Activated gamma-delta T cell (primary cell): ENCODE results near the gene CC2D2B.
"Not testable (repeated sequence)": the region's sequence is repeated elsewhere in the genome, so short reads cannot be mapped to it uniquely, and the experiment has no call there.

Experiments used
- DNase-seq: peaks from one replicate; lab custom pipeline; 2025; lab: John Stamatoyannopoulos, UW
- total RNA-seq, 2 donors: gene quantifications; one replicate each; lab custom pipeline; 2026; lab: John Stamatoyannopoulos, UW

CC2D2B gene
- 0.31 to 0.70 reads per million in 2 donors for total RNA-seq

DNA sequence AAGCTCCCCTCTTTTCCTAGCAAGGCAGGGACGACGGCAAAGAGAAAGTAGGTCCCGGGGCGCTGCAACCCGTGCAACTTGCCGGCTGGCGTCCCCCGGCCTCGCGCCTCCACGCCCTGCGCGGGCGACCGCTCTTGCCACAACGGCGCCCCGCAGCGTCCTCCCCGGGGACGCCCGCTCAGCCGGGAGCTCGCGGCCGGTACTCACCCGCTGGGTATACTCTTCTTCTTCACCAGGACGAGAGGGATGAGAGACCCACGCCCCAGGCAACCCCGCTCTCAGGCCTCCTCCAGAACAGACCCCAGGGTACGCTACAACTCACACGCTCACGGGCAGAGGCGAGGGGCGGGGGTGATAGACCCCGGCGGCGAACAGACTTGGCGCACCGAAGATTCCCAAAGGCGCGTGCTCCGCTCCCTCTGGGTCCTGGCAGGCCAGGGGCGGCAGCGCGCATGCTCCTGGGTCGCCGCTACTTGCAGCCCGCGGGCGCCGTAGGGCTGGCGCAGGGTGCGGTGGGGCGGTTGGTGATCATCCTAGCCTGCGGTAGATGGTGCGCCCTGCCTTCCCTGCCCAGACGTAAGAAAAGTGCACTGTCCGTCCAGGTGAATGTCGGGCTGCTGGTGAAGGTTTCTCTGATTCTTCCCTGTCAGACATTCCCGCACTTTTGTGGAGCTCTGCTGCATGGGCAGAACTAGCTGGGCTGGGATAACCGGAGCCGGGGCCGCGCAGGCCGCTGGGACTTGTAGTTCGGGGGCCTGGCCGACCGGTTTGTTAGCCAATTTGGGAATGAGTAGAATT is at the start of gene CC2D2B:
Gene CC2D2B, plus strand, starts transcription at position 520 of the 798 bp plus-strand sequence. CDS start 3,349 bp downstream, outside the sequence.
- DNase-seq = peak; percentile 25

- no peak for DNase-seq
These were observed 47.4 kb upstream of the CC2D2B start for GRCh38 chr10:95860166-95860940.

GRCh38 chr10:95861386-95861785 is 46.4 kb upstream of the CC2D2B start:
- DNase-seq = no peak

GRCh38 chr10:95864906-95865813 is 42.6 kb upstream of the CC2D2B start:
- DNase-seq = no peak

DNA sequence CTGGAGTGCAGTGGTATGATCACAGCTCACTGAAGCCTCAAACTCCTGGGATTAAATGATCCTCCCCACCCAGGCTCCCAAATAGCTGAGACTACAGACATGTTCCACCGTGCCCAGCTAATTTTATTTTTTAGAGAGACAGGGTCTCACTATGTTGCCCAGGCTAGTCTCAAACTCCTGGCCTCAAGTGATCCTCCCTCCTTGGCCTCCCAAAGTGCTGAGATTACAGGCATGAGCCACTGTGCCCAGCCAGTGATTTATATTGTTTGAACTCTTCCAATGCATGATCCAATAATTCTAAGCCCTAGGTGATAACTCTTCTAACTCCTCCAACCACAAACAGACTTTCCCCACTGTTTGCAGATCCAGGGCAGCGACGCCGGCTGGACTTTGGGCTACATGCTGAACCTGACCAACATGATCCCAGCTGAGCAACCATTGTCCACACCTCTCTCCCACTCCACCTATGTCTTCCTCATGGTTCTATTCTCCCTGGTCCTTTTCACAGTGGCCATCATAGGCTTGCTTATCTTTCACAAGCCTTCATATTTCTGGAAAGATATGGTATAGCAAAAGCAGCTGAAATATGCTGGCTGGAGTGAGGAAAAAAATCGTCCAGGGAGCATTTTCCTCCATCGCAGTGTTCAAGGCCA is 41.8 kb upstream of the CC2D2B start:
- no peak for DNase-seq

- no peak for DNase-seq
These were observed 41.3 kb upstream of the CC2D2B start for GRCh38 chr10:95866467-95866842.

GRCh38 chr10:95867866-95868265 is 39.9 kb upstream of the CC2D2B start:
- DNase-seq = no peak

- no peak for DNase-seq
These were observed 35.5 kb upstream of the CC2D2B start for GRCh38 chr10:95872158-95872711.

GRCh38 chr10:95873139-95873538 is 34.6 kb upstream of the CC2D2B start:
- no peak for DNase-seq

DNA sequence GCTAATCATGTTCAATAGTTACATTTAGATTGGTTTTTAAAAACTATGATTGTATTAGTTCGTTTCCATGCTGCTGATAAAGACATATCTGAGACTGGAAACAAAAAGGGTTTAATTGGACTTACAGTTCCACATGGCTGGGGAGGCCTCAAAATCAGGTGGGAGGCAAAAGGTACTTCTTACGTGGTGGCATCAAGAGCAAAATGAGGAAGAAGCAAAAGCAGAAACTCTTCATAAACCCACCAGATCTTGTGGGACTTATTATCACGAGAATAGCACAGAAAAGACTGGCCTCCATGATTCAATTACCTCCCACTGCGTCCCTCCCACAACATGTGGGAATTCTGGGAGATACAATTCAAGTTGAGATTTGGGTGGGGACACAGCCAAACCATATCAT is 34.1 kb upstream of the CC2D2B start:
- DNase-seq = no peak

DNA sequence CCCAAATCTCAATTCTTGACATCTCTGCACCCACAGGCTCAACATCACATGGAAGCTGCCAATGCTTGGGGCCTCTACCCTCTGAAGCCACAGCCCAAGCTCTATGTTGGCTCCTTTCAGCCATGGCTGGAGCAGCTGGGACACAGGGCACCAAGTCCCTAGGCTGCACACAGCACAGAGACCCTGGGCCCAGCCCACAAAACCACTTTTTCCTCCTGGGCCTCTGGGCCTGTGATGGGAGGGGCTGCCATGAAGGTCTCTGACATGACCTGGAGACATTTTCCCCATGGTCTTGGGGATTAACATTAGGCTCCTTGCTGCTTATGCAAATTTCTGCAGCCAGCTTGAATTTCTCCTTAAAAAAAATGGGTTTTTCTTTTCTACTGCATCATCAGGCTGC is 33.0 kb upstream of the CC2D2B start:
- DNase-seq = not testable (repeated sequence)

DNA sequence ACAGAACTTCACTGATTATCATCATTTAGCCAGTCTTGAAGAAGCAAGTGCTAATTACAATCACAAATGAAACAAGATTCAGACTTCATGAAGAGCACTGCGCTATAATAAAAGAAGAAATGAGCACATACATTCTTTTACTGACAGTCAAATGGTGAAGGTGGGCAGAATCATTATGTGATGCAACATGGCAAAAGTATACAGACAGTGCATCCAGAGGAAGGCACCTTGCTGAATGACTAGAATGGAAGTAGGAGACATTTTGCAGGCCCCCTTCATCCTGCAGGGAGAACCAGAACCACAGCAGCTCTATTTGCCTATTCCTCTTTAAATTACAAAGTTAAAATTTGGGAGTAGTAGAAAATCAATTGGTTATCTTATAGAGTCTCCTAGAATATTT is 31.0 kb upstream of the CC2D2B start:
- no peak for DNase-seq

- no peak for DNase-seq
These were observed 29.9 kb upstream of the CC2D2B start for GRCh38 chr10:95877881-95878280.

GRCh38 chr10:95880704-95881103 is 27.1 kb upstream of the CC2D2B start:
- no peak for DNase-seq

DNA sequence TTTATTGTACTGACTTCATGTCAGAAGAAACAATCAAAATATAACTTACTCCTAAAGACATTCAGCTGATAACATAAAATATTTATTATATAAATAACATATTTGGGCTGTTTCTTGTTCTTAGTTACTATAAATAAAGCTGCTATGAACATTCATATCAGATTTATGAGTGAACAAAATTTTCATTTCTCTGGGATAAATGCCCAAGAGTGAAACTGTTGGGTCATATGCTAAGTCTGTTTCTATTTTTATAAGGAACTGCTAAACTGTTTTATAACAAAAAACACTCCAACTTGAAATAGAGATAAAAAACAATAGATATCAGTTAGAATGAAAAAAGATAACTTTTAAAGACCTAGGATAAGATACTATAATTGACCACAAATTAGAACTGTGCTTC is 26.5 kb upstream of the CC2D2B start:
- DNase-seq = no peak

DNA sequence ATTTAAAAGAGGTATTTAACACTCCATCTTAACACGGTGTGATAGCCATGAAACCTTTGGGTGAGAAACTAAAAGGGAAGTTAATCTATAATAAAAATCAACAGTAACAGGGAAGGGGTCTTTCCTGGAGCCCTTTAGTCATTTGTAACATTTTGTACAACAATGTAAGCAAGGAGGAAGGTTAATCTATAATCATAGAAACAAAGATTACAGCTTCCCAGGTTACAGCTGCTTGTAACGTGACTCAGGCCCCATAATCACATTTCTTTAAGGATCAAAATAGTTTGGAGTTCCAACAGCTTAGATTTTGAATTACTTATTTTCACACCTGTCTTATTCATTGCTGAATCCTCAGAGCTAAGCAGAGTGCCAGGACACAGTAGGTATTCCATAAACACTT is 17.9 kb upstream of the CC2D2B start:
- DNase-seq = no peak

- DNase-seq = no peak
These were observed 11.5 kb upstream of the CC2D2B start for GRCh38 chr10:95896071-95896850.

DNA sequence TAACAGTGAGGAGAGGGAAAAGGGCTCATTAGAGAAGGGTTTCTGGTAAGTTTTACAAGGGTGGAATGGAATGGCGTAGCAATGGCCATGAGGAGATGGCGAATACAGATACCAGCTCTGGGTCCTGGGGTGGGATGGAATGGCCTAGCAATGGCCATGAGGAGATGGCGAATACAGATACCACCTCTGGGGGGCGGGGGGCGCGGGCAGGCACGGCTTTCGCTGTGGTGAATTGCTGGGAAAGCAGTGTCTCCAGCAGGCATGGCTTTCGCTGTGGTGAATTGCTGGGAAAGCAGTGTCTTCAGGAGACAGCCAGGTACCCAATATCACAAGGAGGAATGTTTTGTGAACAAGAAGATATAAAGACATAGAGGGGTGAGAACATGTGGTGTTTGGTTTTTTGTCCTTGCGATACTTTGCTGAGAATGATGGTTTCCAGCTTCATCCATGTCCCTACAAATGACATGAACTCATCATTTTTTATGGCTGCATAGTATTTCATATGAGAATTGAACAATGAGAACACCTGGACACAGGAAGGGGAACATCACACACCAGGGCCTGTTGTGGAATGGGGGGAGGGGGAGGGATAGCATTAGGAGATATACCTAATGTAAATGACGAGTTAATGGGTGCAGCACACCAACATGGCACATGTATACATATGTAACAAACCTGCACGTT is 1.7 kb upstream of the CC2D2B start:
- not testable (repeated sequence) for DNase-seq

DNA sequence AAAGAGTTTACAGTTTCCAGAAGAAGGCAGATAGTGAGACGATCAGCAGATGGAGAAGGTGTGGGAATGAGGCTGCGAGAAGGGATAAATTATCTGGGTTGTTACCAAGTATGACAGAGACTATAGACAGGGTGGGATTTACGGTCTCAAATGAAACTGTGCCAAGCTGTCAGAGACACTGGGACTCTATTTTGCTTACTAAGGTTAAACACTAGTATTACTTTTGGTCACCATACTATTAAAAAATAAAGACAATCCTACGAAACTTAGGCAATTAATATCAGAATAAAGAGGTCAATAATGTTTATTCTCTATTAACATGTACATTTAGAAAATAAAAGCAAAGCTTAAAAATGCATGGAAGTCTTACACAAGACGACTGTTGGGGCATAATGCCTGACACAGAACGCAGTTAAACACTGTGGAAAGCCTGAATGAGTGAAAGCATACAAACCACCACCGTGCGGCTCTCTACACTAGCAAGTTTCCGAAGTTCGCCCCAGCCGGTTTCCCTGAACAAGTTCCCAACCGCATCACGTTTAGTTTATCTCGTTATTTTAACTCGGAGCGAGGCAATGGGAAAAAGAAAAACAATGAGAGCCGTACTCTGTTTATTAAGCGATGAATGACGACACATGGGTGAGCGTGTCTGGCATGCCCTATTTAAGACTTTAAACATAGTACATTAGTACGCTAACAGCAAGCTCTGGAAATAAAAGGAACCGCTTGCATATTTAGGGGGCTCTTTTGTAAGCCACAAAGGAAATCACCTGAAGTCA is 909 bp upstream of the CC2D2B start:
- no peak for DNase-seq
